OCI-LY7 (cell line): Measurements from ENCODE around the gene DCAF7. TPM values are rescaled to one million over a fixed set of nuclear protein-coding genes. Genes with fewer than 3 reads are reported as not detected.

Source experiments
- BruUV-seq: library from RNA; stranded (reverse); fragments of 400-500 nt; replicated peaks from 2 replicates; lab custom pipeline; 2021; lab: Mats Ljungman, UMichigan
- CTCF ChIA-PET: fragments of 300-600 bp; sonication (Branson Sonifier 250); formaldehyde crosslinking; loops from one replicate; lab custom pipeline; 2022; ENCODE audit warnings: antibody characterized with exemption; ENCODE audit not compliant: unreplicated experiment; lab: Charles Lee
- POLR2A ChIA-PET: fragments of 300-600 bp; sonication (Branson Sonifier 250); formaldehyde crosslinking; loops from one replicate; lab custom pipeline; 2022; ENCODE audit warnings: antibody characterized with exemption; lab: Charles Lee
- DNase-seq: peaks from one replicate; pipeline ENCODE4 v3.0.0-alpha.2; 2015; ENCODE audit warnings: low spot score
- H2AFZ ChIP-seq: fragments of 200-600 bp; sonication (generic), shearing (Covaris generic); 2 replicates; pipeline ENCODE4 v1.6.1; 2014; ENCODE audit warnings: mild to moderate bottlenecking, antibody characterized with exemption, low read length, moderate library complexity
- H3K27ac ChIP-seq: fragments of 200-600 bp; sonication (generic); 2 replicates; pipeline ENCODE4 v1.5.1; 2014; ENCODE audit warnings: mixed run types, low read depth, mild to moderate bottlenecking, moderate library complexity, low read length, inconsistent platforms; ENCODE audit not compliant: poor library complexity, severe bottlenecking
- H3K36me3 ChIP-seq: fragments of 200-600 bp; sonication (generic); 2 replicates; pipeline ENCODE4 v1.6.1; 2014; ENCODE audit warnings: mild to moderate bottlenecking, antibody characterized with exemption, low read length, moderate library complexity, mixed read lengths; ENCODE audit not compliant: insufficient read depth
- H3K4me1 ChIP-seq: fragments of 200-600 bp; sonication (generic); 2 replicates; pipeline ENCODE4 v1.5.1; 2014; ENCODE audit warnings: mild to moderate bottlenecking, low read length; ENCODE audit not compliant: insufficient read depth, poor library complexity, severe bottlenecking
- H3K4me2 ChIP-seq: fragments of 200-600 bp; sonication (generic); 2 replicates; pipeline ENCODE4 v1.6.1; 2014; ENCODE audit warnings: mild to moderate bottlenecking, low read length
- H3K4me3 ChIP-seq: fragments of 200-600 bp; sonication (generic); 2 replicates; pipeline ENCODE4 v1.5.1; 2014; ENCODE audit warnings: mild to moderate bottlenecking, low read depth, low read length; ENCODE audit not compliant: poor library complexity, severe bottlenecking
- H3K79me2 ChIP-seq: fragments of 200-600 bp; sonication (generic); 2 replicates; pipeline ENCODE4 v1.6.1; 2016; ENCODE audit warnings: low read depth, mild to moderate bottlenecking, low read length, moderate library complexity, mixed read lengths; ENCODE audit not compliant: insufficient read depth
- H3K9me2 ChIP-seq: fragments of 200-600 bp; sonication (generic); 2 replicates; pipeline ENCODE4 v1.6.1; 2016; ENCODE audit warnings: mild to moderate bottlenecking, low read length, mixed read lengths; ENCODE audit not compliant: insufficient read depth
- H3K9me3 ChIP-seq: fragments of 200-600 bp; sonication (generic); 2 replicates; pipeline ENCODE4 v1.6.1; 2014; ENCODE audit warnings: mild to moderate bottlenecking, mixed run types, low read length, mixed read lengths
- H4K20me1 ChIP-seq: fragments of 200-600 bp; sonication (generic); 2 replicates; pipeline ENCODE4 v1.6.1; 2014; ENCODE audit warnings: mild to moderate bottlenecking, antibody characterized with exemption, low read length, moderate library complexity, mixed read lengths; ENCODE audit not compliant: insufficient read depth
- EZH2phosphoT487 ChIP-seq: fragments of 200-600 bp; sonication (generic); IDR thresholded peaks from 2 replicates; pipeline ENCODE4 v1.6.1; 2018; ENCODE audit warnings: low read depth, borderline replicate concordance, mild to moderate bottlenecking, mixed run types, antibody characterized with exemption, low read length, moderate library complexity, mixed read lengths
- intact Hi-C: fragments of 100-400 bp; cut with micrococcal nuclease; formaldehyde crosslinking; loops from one replicate; pipeline ENCODE4 v1.10.0; 2022; ENCODE audit not compliant: unreplicated experiment
- total RNA-seq, 2 experiments: library from RNA; depleted of rRNA in 1 of 2; stranded (reverse); fragments of >200 nt in 1 of 2; shearing (Covaris generic) in 1 of 2; gene quantifications; 2 replicates each; pipeline ENCODE4 v1.2.3, GENCODE V29; 2014 to 2022
- TF ChIP-seq, protein P1 (sequence below): fragments of 200-600 bp; sonication (generic); conservative IDR thresholded peaks from 2 replicates; pipeline ENCODE4 v1.5.1; 2014; ENCODE audit warnings: mild to moderate bottlenecking, antibody characterized with exemption, low read length, moderate library complexity, mixed read lengths

The DCAF7 gene
- total RNA-seq, 2 experiments from 2014 or later, result 46.4 to 121 TPM

DNA sequence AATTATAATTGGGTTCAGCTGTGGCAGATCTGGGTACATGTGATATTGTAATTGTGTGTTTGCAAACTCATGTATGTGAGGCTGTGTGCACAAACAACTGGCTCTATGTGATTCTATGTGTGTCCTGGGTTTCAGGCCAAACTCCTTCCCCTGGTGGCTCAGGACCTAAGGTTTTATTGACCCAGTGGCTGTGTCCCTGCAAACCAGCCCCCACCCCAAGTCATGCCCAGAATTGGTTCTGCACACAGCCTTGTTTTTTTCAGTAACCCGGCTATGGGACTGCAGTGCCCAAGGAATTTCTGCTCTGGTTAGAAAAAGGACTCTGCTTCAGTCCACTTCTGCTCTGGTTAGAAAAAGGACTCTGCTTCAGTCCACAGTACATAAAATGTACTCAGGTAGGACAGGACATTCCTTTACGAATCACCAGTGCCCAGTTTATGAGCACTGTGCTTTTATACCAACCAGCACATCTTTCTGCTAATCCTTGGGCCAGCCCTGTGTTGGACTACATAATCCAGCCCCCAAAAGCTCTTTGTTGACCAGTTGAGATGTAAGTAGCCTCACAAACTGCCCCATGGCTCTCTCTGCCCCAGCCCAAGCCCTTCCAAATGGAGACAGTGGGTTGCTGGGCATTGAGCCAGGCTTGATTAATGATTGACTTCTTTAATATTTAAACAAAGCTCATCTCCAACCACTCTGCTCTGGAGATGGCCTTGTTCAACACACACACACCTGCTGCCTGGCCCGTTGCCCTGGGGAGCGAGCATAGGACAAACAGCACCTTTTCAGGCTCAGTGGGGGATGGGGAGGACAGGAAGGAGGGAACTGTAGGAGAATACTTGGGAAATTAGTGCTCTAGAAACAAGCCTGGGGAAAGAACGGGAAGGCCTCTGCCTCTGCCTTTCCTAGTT is 30.1 kb upstream of the DCAF7 start:
- Histone ChIP-seq H3K36me3 (no peaks in the 10 kb centered on the region), H3K9me3 (no peaks in the 10 kb centered on the region), H3K4me3 (no peak overlapping the region), H3K4me1 (no peaks in the 10 kb centered on the region), H3K27ac (no peak overlapping the region), H3K9me2 (no peaks in the 10 kb centered on the region), H2AFZ (no peak overlapping the region), H3K79me2 (no peaks in the 10 kb centered on the region), H3K4me2 (no peak overlapping the region), H4K20me1 (no peaks in the 10 kb centered on the region)
- TF ChIP-seq EZH2phosphoT487, result no peak
- TF ChIP-seq, protein P1, sequence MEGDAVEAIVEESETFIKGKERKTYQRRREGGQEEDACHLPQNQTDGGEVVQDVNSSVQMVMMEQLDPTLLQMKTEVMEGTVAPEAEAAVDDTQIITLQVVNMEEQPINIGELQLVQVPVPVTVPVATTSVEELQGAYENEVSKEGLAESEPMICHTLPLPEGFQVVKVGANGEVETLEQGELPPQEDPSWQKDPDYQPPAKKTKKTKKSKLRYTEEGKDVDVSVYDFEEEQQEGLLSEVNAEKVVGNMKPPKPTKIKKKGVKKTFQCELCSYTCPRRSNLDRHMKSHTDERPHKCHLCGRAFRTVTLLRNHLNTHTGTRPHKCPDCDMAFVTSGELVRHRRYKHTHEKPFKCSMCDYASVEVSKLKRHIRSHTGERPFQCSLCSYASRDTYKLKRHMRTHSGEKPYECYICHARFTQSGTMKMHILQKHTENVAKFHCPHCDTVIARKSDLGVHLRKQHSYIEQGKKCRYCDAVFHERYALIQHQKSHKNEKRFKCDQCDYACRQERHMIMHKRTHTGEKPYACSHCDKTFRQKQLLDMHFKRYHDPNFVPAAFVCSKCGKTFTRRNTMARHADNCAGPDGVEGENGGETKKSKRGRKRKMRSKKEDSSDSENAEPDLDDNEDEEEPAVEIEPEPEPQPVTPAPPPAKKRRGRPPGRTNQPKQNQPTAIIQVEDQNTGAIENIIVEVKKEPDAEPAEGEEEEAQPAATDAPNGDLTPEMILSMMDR, result no peak
- CTCF ChIA-PET, result no interaction called here
- intact Hi-C loops, result no loop called here
- POLR2A ChIA-PET, result no interaction called here
- no peak for DNase-seq
- BruUV-seq, result no TSS peak

DNA sequence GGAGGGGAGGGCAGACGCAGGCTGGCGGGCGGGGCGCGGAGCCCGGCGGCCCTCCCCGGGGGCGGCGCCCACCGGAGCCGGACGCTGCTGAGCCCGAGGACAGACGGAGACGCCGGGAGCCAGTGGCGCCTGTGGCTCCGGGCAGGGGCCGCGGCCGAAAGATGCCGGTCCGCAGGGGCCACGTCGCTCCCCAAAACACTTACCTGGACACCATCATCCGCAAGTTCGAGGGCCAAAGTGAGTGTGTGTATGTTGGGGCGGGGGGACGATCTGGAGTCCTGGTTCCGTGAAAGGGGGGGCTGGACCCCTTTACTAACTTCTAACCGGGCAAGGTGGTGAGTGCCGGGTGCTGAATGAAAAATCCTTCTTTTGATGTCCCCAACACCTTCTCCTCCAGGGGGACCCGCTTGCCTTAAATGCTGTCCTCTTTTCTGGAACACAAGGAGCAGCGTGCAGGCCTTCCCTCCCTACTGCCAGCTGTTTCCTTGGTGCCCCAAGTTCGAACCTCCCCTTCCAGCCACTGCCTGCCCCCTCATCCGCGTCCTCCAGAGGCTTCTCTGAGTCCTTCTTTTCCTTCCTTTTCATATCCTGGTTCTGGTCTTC is 26.9 kb upstream of the DCAF7 start, which contains the start of gene KCNH6:
TSS of gene KCNH6 (plus strand) at position 106 of the 603 bp plus-strand sequence. CDS start at position 162, 56 bp downstream.
- Histone ChIP-seq H3K4me2 (no peak within 1 kb of the TSS), H3K4me1 (no peaks in the 10 kb centered on the region), H2AFZ (no peak within 1 kb of the TSS), H3K4me3 (no peak within 1 kb of the TSS), H3K36me3 (no peaks in the 10 kb centered on the region), H3K9me2 (no peaks in the 10 kb centered on the region), H3K27ac (no peak within 1 kb of the TSS), H3K79me2 (no peaks in the 10 kb centered on the region), H3K9me3 (no peaks in the 10 kb centered on the region), H4K20me1 (no peaks in the 10 kb centered on the region)
- intact Hi-C loops, result no loop called here
- no TSS peak for BruUV-seq
- CTCF ChIA-PET, result no interaction called here
- no peak for DNase-seq
- no peak for TF ChIP-seq EZH2phosphoT487
- POLR2A ChIA-PET, result no interaction called here

DNA sequence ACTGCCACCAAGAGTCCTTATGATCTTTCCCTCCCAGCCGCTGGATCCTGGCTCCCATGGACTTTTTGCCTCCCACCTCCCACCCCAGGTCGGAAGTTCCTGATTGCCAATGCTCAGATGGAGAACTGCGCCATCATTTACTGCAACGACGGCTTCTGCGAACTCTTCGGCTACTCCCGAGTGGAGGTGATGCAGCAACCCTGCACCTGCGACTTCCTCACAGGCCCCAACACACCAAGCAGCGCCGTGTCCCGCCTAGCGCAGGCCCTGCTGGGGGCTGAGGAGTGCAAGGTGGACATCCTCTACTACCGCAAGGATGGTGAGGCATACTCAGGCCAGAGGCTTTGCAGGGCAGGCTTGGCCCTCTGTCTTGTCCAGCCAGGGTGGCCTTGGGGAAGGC is 26.2 kb upstream of the DCAF7 start:
- no peak overlapping the region for H3K27ac ChIP-seq
- H3K9me2 ChIP-seq, result no peaks in the 10 kb centered on the region
- no peaks in the 10 kb centered on the region for H3K9me3 ChIP-seq
- DNase-seq, result no peak
- H3K36me3 ChIP-seq, result no peaks in the 10 kb centered on the region
- no peak overlapping the region for H2AFZ ChIP-seq
- H4K20me1 ChIP-seq, result no peaks in the 10 kb centered on the region
- ChIA-PET POLR2A (no interaction called here), CTCF (no interaction called here)
- H3K4me3 ChIP-seq, result no peak overlapping the region
- H3K4me1 ChIP-seq, result no peaks in the 10 kb centered on the region
- BruUV-seq, result no TSS peak
- TF ChIP-seq EZH2phosphoT487, result no peak
- TF ChIP-seq, protein P1, result no peak
- intact Hi-C loops, result no loop called here
- H3K79me2 ChIP-seq, result no peaks in the 10 kb centered on the region
- no peak overlapping the region for H3K4me2 ChIP-seq
